Esophagus (tissue), 2 donors: ENCODE results near the gene PAK6. TPM values are rescaled to one million over a fixed set of nuclear protein-coding genes. Genes with fewer than 3 reads are reported as not detected.

Source experiments
- H3K27ac ChIP-seq, 2 donors: one replicate each; pipeline ENCODE4 v1.5.1; 2013; ENCODE audit warnings: low read depth in 2 of 2, mild to moderate bottlenecking in 2 of 2, inconsistent platforms in 1 of 2, low read length in 1 of 2, moderate library complexity in 1 of 2
- H3K27me3 ChIP-seq, 2 donors: one replicate each; pipeline ENCODE4 v1.6.1; 2013; ENCODE audit warnings: low read length in 2 of 2, control low read depth in 1 of 2, mild to moderate bottlenecking in 1 of 2; ENCODE audit not compliant: insufficient read depth in 2 of 2, control insufficient read depth in 1 of 2
- H3K36me3 ChIP-seq, 2 donors: one replicate each; pipeline ENCODE4 v1.6.1; 2013; ENCODE audit warnings: low read length in 1 of 2; ENCODE audit not compliant: control insufficient read depth in 2 of 2, insufficient read depth in 2 of 2
- H3K4me1 ChIP-seq, 2 donors: one replicate each; pipeline ENCODE4 v1.6.1; 2013; ENCODE audit warnings: low read length in 1 of 2; ENCODE audit not compliant: control insufficient read depth in 2 of 2, insufficient read depth in 2 of 2
- H3K4me3 ChIP-seq, 2 donors: one replicate each; pipeline ENCODE4 v1.5.1; 2013; ENCODE audit warnings: low read length in 2 of 2, mild to moderate bottlenecking in 2 of 2, low read depth in 1 of 2, moderate library complexity in 1 of 2
- H3K9me3 ChIP-seq, 2 donors: one replicate each; pipeline ENCODE4 v1.6.1; 2013; ENCODE audit warnings: mild to moderate bottlenecking in 2 of 2, low read depth in 1 of 2, low read length in 1 of 2, moderate library complexity in 1 of 2; ENCODE audit not compliant: control insufficient read depth in 2 of 2, insufficient read depth in 1 of 2
- WGBS, 2 donors: extraction: QIAGEN DNeasy Blood & Tissue Kit; methylation state at CpG; one replicate each; pipeline ENCODE4 v1.1.7; 2013; 5-methylcytosine and 5-hydroxymethylcytosine counted together
- polyA plus RNA-seq, 2 donors: library from polyadenylated mRNA; stranded (reverse); fragments of 200-250 nt; gene quantifications; one replicate each; pipeline ENCODE4 v1.2.3, GENCODE V29; 2013
- donor health status: healthy with polysubstance abuse.
- donor health status: Bipolar disorder and iron deficiency.

Gene PAK6
- polyA plus RNA-seq, 2 donors, result 14.7 to 16.6 TPM

DNA sequence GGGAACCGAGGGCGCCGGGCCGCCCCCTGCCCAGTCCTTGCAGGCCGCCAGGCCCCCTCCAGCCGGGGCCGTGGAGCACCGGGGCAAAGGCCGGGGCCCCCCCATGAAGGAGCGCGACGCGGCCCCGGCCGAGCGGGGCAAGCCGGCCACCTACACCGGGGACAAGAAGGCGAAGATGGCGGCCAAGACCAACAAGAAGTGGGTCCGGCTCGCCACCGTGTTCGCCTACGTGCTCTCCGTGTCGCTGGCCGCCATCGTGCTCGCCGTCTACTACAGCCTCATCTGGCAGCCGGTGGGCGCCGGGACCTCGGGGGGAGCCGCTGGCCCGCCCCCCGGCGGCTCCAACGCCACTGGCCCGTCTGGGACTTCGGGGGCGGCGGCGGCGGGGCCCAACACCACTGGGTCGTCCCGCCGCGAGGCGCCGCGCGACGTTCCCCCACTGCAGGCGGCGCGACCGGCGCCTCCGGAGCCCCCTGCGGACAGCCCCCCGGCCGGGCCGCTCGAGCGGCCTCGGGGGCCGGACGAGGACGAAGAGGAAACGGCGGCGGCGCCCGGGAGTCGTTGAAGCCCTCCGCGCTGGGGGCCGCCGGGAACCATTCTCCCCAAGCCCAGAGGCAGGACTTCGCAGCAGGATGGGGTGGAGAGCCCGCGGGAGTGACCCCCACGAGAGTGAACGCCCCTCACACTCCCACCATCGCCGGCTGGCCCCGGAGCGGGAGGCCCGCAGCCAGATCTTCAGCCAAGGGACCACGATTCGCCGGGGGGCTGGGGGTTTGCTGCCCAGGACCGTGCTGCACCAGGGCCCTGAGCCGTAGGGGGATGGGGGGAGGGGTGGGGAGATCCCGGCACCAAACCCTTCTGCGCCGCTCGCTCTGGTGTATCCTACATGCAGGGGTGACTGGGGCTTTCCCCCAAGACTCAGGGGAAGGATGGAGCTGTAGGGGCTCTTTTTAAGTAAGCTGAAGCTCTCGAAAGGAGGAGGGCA, 85.4 kb downstream of the PAK6 start:
- Histone ChIP-seq H3K9me3 (no peaks in the 10 kb centered on the region), H3K27me3 (no peaks in the 10 kb centered on the region), H3K4me3 (peak overlapping the region; percentile 69 to 71), H3K4me1 (peaks cover 4 to 5% of the 10 kb centered on the region in 2 donors), H3K27ac (peak overlapping the region; percentile 79 to 87), H3K36me3 (no peaks in the 10 kb centered on the region)
- WGBS, 2 donors, result 2 to 3% methylated on average over 70 to 101 of the region's 101 CpGs

DNA sequence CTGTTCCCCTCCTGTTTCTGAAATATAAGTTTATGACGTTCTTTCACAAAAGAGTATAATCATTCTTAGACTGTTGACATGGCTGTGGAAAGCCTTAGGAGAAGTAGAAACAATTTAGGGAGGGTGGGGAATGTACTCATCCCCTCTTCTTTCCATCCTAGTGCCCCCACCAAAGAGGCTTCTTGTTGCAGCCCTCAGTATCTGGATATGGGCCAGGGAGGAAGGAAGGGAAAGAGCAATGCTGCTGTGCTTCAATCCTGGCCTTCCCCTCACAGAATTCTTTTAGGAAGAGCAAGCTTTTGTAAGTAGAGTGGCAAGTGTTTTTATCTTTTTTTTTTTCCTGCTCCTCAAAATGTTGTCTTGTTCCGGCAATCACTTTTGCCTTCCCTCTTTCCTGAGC, 86.3 kb downstream of the PAK6 start:
- WGBS, 2 donors, result 60 to 74% methylated on average over 2 of the region's 2 CpGs
- Histone ChIP-seq H3K4me3 (peak overlapping the region in 1 of 2 donors; percentile 69), H3K27ac (no peak overlapping the region), H3K36me3 (no peaks in the 10 kb centered on the region), H3K27me3 (no peaks in the 10 kb centered on the region), H3K9me3 (no peaks in the 10 kb centered on the region), H3K4me1 (peaks cover 4 to 5% of the 10 kb centered on the region in 2 donors)

DNA sequence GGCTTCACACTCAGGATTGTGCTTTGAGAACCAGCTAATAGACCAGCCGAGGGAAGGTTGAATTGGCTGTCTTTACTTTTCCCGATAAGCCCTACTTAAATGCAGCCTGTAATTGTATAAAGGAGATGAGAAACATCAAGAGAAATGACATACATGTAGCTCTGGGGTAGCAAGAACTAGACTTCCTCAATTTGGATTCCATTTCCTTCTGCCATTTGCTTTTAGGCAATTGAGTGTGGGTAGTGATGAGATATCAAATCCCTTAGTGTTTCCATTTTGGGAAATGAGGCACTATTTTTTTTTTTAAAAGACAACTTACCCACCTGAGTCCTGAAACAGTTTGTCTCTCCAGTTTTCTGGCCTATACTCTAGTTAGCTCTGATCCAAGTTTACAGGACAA, 86.8 kb downstream of the PAK6 start:
- Histone ChIP-seq H3K27ac (no peak overlapping the region), H3K4me3 (peak overlapping the region in 1 of 2 donors; percentile 69), H3K9me3 (no peaks in the 10 kb centered on the region), H3K36me3 (no peaks in the 10 kb centered on the region), H3K4me1 (peaks cover 4 to 5% of the 10 kb centered on the region in 2 donors), H3K27me3 (no peaks in the 10 kb centered on the region)
- 95 to 96% methylated on average over 2 of the region's 2 CpGs for WGBS, 2 donors

Other genes starting within 250 kb of the PAK6 start
- gene SRP14, start 199.9 kb upstream of the PAK6 start, polyA plus RNA-seq, result 100 to 1,000 TPM; 257 to 441 TPM
- gene BMF, start 130.2 kb upstream of the PAK6 start, polyA plus RNA-seq, result 1 to 10 TPM; 1.0 to 1.2 TPM
- gene BUB1B, start 78.0 kb upstream of the PAK6 start, polyA plus RNA-seq, result 1 to 10 TPM; 4.3 to 5.8 TPM
- gene ANKRD63, start 44.0 kb downstream of the PAK6 start, polyA plus RNA-seq, result not detected
- 1 to 10 TPM; 5.3 to 7.3 TPM for gene PLCB2, start 68.9 kb downstream of the PAK6 start, polyA plus RNA-seq
- gene INAFM2, start 84.6 kb downstream of the PAK6 start, polyA plus RNA-seq, result 1 to 10 TPM; 6.4 to 7.0 TPM
- 10 to 100 TPM; 21.1 to 58.1 TPM for gene CCDC9B, start 101.9 kb downstream of the PAK6 start, polyA plus RNA-seq
- 1 to 10 TPM in 1 of 2 donors, under 1 TPM in 1; 0.25 to 2.8 TPM for gene PHGR1, start 112.0 kb downstream of the PAK6 start, polyA plus RNA-seq
- 1 to 10 TPM in 1 of 2 donors, under 1 TPM in 1; 0.33 to 1.3 TPM for gene DISP2, start 119.2 kb downstream of the PAK6 start, polyA plus RNA-seq
- 10 to 100 TPM; 11.3 TPM for gene KNSTRN, start 143.7 kb downstream of the PAK6 start, polyA plus RNA-seq
- 10 to 100 TPM; 13.4 to 14.9 TPM for gene IVD, start 166.7 kb downstream of the PAK6 start, polyA plus RNA-seq
- 1 to 10 TPM; 6.7 to 8.1 TPM for gene BAHD1, start 201.9 kb downstream of the PAK6 start, polyA plus RNA-seq
- gene CHST14, start 231.9 kb downstream of the PAK6 start, polyA plus RNA-seq, result 1 to 10 TPM; 4.3 to 4.4 TPM